T-helper 22 cell (primary cell): ENCODE measurements around the gene LMNTD2.
"Not testable (repeated sequence)": the region's sequence is repeated elsewhere in the genome, so short reads cannot be mapped to it uniquely, and the experiment has no call there.

Experiments
- DNase-seq: peaks from one replicate; pipeline ENCODE4 v3.0.0-alpha.2; 2020; ENCODE audit warnings: low read depth

The LMNTD2 gene

DNA sequence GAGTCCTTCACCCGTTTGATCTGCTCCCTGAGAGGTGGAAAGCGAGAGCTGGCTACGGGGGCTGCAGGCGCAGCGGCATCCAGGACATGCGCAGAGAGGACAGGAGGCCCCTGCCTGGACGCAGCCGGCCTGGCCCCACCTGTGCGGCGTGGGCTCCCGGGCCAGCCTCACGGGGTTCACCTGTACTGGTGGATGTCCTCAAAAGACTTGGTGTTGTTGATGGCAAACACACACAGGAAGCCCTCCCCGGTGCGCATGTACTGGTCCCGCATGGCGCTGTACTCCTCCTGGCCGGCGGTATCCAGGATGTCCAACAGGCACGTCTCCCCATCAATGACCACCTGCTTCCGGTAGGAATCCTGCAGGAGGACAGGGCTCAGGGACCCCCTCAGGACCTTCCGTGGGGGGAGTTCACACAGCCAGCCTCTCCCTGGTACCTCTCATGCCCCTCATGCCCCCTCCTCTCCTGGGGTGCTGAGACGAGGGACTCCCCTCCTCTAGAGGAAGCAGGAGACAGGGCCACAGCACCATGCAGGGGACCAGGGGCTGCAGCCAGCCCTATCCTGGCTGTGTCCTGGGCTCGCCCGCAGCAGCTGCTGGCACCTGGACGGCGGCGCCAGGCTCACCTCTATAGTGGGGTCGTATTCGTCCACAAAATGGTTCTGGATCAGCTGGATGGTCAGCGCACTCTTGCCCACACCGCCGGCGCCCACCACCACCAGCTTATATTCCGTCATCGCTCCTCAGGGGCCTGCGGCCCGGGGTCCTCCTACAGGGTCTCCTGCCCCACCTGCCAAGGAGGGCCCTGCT lies 26.7 kb downstream of the LMNTD2 start:
- DNase-seq = no peak

DNA sequence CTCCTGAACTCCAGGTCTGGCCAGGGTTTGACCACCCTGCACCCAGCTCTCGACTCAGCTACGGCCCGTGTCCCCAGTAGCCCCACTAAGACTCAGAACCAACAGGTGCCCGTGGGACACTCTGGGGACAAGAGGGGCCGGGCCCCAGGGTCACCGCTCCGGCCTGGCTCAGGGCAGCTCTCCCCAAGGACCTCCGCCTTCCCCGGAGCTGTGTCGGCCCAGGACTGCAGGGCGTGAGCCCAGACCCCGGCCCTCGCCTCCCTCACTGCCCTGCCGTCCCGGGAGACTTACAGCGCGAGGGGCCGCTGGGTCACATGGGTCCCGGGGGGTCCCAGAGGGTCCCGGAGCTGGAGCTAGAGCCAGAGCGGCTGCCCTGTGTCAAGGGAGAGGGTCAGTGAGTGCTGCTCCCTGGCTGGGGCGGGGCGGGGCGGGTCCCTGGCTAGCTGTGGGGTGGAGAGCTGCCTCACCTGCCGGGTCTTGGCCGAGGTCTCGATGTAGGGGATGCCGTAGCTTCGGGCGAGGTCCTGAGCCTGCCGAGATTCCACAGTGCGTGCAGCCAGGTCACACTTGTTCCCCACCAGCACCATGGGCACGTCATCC lies 27.5 kb downstream of the LMNTD2 start:
- DNase-seq = no peak

DNA sequence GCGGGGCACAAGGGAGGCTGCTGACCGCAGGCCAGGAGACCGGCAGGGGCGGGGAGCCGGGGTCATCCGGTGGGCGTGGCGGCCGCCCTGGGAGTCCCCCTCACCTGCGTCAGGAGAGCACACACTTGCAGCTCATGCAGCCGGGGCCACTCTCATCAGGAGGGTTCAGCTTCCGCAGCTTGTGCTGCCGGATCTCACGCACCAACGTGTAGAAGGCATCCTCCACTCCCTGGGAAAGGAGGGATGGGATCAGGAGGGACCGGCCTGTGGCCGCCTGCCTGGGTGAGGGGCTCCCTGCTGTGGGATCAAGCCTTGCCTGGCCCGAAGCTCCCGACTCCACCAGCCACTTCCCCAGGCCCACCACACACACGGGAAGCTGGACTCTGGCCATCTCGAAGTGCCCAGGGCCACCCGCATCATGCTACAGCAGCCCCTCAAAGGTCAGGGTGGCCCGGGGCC lies 28.0 kb downstream of the LMNTD2 start:
- DNase-seq = no peak

DNA sequence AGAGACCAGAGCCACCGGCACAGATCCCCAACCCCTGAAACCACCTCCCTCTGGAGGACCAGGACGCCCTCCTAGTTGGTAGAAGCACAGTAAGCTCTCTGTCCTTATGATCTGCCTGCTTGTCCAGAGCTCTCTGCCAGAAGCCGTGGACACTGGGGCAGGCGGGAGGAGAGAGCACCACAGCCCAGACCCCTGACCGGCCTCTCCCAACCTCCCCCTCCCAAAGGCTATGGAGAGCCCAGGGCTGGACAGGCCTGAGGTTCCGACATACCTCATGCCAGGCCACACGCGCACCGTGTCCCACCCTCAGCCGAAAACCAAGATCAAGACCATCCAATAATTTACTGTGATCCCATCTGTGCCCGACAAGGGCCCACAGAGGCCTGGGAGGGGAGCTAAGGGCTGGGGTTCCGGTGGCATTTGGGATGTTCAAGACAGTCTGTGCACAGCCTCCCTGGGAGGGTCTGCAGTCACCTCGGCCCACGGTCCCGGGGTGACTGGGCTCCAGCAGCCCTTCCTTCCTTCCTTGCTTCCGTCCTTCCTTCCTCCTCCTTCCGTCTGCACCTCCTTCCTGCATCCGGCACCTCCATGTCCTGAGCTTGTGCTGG lies 28.5 kb downstream of the LMNTD2 start:
- no peak for DNase-seq

DNA sequence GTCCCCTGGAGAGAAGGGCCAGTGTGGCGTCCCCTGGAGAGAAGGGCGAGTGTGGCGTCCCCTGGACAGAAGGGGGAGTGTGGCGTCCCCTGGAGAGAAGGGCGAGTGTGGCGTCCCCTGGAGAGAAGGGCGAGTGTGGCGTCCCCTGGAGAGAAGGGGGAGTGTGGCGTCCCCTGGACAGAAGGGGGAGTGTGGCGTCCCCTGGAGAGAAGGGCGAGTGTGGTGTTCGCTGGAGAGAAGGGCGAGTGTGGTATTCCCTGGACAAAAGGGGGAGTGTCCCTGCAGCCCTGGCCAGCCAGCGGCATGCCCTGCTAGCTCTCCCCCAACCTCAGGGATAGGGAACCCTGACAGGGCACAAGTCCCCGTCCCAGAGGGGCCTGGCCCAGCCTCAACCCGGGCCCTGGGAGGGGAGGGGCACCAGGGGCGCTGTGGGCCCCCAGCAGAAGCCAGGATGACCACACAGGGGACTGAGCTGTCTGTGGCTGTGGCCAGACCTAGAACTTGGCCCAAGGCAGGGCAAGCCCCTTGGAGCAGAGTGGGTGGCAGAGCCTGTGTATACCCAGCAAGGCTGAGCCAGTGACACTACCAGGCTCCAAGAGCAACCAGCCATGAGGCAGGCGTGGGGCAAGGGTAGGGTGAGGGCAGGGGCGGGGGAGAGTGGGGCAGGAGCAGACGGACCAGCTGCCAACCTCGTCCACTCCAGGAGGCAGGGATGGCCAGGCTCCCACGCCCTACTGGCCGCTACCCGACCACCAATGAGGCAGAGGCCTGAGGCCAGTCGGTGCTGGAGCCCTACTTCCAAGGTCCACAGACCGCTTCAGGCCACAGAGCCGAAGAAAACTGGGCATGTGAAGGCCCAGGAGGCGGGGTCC lies 29.3 kb downstream of the LMNTD2 start:
- DNase-seq = no peak

DNA sequence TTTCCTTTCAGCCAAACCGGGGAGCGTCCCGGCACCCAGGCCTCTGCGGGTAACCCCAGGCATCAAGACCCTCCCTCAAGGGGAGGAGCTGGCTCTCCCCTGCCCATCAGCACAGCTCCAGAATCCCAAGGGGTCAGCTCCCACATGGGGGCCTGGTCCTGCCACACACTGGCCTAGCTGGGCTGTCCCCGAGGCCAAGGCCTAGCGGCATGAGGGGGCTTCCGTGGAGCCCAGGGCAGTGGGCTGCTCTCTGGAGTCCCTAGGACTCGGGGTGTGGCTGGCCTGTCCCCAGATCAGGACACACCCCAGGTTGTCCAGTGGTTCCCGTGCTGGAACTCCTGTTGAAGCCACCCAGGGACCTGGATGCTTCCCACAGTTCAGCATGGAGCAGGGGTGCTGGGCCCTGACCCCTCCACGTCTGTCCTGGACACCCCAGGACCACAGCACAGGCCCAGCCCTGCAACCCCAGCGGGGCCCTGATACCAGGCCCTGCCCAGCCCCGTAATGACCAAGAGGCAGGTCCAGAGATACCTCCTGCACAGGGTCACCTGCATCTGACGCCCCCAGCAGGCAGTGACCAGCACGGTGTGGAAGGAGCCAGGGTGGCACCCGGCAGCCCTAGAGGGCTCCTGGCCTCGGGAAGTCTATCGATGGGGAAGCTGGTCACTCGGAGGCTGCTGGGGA lies 30.7 kb downstream of the LMNTD2 start:
- no peak for DNase-seq

DNA sequence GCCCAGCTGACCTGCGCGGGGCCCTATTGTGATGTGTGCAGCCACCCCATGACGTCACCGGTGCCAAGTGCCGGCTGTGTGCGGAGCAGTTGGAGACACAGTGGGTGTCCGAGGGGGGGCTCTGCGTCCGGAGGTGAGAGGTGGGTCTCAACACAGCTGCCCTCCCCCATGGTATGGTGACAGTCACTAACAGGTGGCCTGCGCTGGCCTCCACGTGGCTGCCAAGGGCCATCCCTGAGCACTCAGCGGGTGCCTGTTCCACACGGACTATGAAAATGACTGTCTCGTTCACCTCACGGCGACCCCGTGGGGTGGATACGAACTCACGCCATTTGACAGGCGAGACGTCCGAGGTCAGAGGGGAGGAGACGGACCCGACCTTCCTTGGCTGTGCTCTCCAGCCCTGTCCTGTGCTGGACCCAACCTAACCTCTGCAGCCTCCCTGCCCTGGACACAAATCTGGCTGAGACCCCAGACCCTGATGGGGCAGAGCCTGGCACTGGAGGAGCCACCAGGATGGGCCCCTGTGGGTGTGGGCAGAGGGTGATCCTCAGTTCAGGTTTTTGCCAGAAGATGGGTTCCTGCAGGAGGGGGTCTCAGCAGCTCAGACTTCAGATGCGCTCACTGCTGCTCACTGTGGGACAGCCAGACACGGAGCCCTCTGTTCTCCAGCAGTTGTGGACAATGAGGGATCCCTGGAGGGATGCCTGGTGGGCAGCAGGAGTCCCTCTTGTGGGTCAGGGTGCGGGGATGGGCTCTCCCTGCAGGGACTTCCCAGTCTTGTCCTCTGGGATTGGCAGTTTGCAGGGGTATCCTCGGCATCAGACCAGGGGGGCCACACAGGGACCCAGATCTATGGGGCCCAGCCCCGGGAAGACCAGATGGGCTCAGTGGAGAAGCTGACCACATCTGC lies 31.5 kb downstream of the LMNTD2 start:
- no peak for DNase-seq

DNA sequence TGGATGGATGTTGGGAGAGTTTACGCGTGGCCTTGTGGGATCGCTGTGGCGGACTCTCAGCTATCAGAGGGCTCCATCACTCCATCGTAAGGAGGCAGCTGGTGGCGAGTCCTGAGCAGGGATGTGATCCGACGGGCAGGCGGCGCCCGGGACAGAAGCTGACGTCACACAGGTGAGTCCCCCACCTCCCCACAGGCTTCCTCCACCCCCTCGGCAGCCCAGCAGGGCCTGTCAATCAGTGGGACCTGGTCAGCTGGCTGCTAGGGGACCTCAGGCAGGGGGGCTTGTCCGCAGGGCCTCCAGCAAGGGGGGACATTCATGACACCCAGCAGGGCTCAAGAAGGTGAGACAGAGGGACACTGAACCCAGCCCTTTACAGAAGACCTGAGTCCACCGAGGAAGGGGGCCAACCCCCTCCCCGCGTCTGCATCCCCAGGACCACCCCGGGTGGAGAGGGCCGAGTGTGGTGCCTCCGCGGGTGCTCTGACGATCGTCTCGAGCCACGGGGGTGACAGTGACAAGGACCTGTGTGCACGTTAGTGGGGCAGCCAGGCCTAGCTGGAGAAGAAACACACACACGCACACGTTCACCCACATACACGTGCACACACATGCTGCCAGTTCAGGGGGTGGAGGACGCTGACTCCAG lies 32.2 kb downstream of the LMNTD2 start:
- no peak for DNase-seq

DNA sequence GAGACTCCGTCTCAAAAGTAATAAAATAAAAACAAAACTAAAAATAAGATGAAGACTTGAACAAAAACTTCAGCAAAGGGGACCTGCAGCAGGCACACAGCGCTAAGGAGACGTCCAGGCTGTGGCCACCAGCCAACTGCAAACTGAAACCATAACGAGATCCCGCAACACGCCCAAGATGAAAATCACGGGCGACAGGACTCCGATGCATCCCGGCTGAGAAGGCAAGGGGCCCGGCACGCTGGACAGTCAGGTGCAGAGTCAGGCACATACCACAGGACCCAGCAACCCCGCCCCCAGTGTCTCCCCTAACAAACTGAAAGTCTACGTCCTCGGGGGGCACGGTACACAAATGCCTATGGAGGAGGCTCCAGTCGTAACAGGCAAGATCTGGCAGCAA lies 34.3 kb downstream of the LMNTD2 start:
- DNase-seq = no peak

DNA sequence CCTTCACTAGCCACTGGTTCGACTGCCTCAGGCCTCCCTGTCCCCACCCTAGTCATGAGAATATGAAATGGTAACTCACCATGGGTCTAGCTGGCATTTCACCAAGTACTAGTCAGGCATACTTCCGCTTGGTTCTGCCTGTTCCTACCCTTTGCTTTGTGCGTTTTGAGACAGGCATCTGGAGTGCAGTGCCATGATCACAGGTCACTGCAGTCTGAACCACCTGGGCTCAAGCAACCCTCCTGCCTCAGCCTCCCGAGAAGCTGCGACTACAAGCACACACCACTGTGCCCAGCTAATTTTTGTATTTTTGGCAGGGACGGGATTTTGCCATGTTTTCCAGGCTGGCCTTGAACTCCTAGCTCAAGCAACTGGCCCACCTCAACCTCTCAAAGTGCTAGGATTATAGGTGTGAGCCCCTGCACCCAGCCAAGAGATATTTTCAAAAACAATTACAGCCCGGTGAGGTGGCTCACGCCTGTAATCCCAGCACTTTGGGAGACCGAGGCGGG lies 39.3 kb downstream of the LMNTD2 start:
- no peak for DNase-seq

DNA sequence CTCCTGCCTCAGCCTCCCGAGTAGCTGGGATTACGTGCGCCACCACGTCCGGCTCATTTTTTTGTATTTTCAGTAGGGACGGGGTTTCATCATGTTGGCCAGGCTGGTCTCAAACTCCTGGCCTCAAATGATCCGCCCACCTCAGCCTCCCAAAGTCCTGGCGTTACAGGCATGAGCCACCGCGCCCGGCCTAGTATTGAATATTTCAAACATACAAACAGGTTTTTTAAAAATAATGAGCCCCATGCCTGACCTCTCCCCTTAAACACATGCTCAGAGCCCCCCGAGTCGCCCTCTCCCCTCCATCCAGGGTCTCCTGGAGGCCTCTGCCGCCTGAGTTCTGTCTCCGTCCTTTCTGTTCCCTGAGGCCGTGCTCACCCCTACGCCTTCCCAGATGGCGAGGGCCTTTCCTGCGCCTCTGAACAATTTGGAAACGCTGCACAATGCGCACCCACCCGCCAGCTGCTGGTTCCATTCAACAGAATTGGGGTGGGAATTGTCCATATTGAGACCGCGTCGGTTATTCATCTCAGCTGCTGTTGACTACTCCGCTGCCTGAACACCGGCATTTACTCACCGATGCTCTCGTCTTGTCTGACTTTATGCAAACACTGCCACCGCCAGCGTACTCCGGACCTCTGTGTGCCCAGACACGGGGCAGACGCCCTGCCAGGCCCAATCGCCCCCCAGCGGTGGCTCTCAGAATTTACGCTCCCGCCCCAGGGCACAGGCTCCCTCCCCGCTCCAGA lies 39.9 kb downstream of the LMNTD2 start:
- DNase-seq = no peak

DNA sequence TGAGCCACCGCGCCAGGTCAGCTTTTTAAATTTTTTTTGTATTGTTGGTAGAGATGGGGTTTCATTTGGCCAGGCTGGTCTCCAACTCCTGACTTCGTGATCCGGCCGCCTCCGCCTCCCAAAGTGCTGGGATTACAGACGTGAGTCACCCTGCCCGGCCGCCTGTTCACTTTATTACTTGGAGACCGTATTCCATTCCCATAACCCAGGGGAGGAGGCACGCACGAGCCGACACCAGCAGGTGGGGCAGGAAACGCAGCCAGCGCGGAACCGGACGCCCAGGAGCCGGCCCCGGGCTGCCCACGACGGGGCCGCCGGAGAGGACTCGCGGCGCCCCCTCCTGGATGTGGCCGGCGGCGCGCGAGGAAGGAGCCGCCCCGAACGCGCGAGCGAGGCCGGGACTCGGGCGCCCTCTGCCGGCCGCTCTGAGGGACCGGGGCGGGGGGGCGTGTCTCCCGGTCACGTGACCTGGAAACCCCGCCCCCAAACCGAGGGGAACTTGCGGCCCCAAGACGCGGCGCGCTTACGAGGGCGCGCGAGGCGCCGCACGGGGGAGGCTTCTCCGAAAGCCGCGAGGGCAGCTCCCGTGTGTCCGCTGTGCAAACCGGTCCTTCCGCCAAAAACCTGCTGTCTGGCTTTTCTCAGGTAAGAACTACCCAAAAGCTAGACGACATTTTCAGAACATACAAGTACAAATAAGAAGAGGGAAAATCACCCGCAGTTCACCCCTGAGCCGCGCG lies 41.9 kb downstream of the LMNTD2 start:
- DNase-seq = peak; percentile 75

DNA sequence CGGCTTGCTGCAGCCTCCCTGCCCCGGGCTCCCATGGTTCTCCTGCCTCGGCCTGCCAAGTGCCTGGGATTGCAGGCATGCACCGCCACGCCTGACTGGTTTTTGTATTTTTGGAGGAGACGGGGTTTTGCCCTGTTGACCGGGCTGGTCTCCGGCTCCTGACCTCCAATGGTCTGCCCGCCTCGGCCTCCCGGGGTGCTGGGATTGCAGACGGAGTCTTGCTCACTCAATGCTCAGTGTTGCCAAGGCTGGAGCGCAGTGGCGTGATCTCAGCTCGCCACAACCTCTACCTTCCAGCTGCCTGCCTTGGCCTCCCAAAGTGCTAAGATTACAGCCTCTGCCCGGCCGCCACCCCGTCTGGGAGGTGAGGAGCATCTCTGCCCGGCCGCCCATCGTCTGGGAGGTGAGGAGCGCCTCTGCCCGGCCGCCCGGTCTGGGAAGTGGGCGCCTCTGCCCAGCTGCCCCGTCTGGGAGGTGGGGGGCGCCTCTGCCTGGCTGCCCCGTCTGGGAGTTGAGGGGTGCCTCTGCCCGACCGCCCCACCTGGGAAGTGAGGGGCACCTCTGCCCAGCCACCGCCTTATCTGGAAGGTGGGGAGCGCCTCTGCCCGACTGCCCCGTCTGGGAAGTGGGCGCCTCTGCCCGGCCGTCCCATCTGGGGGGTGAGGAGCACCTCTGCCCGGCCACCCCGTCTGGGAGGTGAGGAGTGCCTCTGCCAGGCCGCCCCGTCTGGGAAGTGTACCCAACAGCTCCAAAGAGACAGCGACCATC lies 43.4 kb downstream of the LMNTD2 start:
- DNase-seq = not testable (repeated sequence)

DNA sequence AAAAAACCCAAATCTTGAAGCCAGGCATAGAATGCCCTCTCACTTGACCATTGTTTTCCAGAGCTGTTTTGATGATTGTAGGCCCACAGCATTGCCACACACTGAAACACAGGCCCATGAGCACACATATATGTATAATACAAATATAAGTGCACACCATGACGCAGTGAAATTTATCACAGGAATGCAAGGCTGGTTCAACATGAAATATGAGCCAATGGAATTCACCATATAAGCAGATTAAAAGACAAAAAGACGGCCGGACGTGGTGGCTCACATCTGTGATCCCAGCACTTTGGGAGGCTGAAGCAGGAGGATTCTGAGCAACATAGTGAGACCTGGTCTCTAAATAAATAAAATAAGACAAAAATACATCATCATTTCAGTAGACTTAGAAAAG lies 44.1 kb downstream of the LMNTD2 start:
- no peak for DNase-seq

DNA sequence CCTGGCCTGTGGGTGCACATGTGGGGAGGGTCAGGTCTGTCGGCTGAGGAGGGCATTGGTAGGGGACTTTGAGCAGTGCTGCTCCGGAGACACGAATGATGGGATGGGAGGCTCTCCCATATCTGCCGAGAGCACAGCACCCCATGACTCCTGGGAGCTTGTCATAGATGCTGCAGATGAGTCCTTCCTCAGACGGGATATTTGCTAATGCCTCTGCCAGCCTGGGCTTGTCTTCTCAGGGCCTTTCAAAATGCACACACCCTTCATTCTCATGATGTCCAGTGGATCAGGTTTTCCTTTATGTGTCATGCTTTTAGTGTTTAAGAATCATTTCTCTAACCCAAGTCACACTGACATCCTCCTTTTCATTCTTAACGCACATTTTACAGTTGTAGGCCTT lies 45.4 kb downstream of the LMNTD2 start:
- DNase-seq = no peak

DNA sequence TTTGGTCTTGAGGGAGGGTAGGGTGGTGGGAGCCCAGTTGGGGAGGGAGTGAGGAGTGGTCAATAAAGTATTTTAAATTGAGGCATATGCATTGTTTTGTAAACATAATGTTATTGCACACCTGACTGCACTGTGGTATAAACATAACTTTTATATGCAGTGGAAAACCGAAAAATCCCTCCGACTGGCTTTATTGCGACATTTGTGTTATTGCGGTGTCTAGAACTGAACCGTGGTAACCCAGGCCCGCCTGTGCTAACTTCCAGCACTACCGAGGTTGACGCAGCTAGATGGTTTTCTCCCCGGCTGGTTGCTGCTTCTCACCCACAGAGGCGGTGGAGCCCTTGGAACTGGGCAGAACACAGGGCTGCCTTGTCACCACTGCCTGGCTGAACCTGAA lies 45.9 kb downstream of the LMNTD2 start:
- no peak for DNase-seq

DNA sequence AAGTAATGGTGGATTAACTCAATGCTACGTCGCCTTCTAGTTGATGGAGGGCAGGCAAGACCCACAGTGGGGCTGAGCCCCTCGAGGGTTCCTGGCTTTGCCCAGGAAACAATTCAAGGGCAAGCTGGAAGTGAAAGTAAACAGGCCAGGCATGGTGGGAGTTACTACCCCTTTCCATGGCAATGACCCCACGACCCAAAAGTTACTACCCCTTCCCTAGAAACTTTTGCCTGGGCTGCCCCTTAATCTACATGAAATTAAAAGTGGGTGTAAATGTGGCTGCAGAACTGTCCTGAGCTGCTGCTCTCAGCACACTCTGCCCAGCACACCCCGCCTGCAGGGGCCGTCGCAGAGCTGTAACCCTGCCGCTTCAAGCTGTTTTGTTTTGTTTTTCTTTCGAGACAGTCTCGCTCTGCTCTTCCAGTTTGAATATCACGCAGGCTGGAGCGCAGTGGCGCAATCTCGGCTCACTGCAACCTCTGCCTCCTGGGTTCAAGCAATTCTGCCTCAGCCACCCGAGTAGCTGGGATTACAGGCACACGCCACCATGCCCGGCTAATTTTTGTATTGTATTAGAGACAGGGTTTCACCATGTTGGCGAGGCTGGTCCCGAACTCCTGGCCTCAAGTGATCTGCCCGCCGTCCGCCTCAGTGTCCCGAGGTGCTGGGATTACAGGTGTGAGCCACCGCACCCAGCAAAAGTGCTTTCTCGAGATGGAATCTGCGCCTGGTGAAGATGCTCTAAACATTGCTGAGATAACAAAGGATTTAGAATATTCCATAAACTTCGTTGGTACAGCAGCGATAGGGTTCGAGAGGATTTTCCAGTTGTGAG lies 47.6 kb downstream of the LMNTD2 start:
- DNase-seq = no peak
